Osteocyte (in vitro differentiated cells): ENCODE measurements around the gene PTPN5. TPM values are rescaled to one million over a fixed set of nuclear protein-coding genes. Genes with fewer than 3 reads are reported as not detected.

Experiments used
- DNase-seq: peaks from one replicate; pipeline ENCODE4 v3.0.0; 2021; ENCODE audit warnings: mixed read lengths; ENCODE audit not compliant: unreplicated experiment; ENCODE audit errors: extremely low spot score
- H3K27ac Mint-ChIP-seq: one replicate; pipeline ENCODE4 v1.8.0; 2021; ENCODE audit warnings: mild to moderate bottlenecking, mixed read lengths; ENCODE audit not compliant: unreplicated experiment
- H3K27me3 Mint-ChIP-seq: one replicate; pipeline ENCODE4 v1.8.0; 2021; ENCODE audit warnings: mixed read lengths; ENCODE audit not compliant: unreplicated experiment
- H3K36me3 Mint-ChIP-seq: one replicate; pipeline ENCODE4 v1.8.0; 2021; ENCODE audit warnings: mixed read lengths; ENCODE audit not compliant: unreplicated experiment
- H3K4me1 Mint-ChIP-seq: one replicate; pipeline ENCODE4 v1.8.0; 2021; ENCODE audit warnings: mixed read lengths; ENCODE audit not compliant: unreplicated experiment
- H3K4me3 Mint-ChIP-seq: one replicate; pipeline ENCODE4 v1.8.0; 2021; ENCODE audit warnings: mild to moderate bottlenecking, moderate library complexity, mixed read lengths; ENCODE audit not compliant: unreplicated experiment
- H3K9me3 Mint-ChIP-seq: one replicate; pipeline ENCODE4 v1.8.0; 2021; ENCODE audit warnings: mixed read lengths; ENCODE audit not compliant: unreplicated experiment
- total RNA-seq: library from RNA; stranded (reverse); gene quantifications from 2 replicates; pipeline ENCODE4 v1.2.1, GENCODE V29; 2021
- TF ChIP-seq, protein P1 (sequence below): fragments of 200-600 bp; sonication (generic); IDR thresholded peaks from 2 replicates; pipeline ENCODE4 v1.5.0; 2021; ENCODE audit warnings: antibody characterized with exemption, mild to moderate bottlenecking, moderate library complexity

PTPN5 gene
- total RNA-seq, 1 donor from 2014 or later, result not detected

DNA sequence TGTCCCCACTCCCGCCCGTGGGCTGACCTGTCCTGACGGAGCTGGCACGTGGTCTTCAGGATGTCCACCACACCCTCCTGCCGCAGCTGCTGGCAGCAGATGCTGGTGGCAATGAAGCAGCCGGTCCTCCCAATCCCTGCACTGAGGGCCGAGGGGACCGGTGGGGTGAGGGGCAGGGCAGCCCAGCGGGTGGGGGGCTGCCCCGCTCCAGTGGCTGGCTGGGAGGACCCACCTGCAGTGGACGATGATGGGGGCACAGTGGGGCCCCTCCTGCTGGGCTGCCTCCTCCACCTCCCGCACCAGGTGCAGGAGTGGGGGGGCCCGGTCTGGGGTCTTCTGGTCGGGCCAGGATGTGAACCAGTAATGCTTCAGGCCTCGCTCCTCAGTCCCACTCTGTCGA is 62.2 kb downstream of the PTPN5 start:
- TF ChIP-seq, protein P1, sequence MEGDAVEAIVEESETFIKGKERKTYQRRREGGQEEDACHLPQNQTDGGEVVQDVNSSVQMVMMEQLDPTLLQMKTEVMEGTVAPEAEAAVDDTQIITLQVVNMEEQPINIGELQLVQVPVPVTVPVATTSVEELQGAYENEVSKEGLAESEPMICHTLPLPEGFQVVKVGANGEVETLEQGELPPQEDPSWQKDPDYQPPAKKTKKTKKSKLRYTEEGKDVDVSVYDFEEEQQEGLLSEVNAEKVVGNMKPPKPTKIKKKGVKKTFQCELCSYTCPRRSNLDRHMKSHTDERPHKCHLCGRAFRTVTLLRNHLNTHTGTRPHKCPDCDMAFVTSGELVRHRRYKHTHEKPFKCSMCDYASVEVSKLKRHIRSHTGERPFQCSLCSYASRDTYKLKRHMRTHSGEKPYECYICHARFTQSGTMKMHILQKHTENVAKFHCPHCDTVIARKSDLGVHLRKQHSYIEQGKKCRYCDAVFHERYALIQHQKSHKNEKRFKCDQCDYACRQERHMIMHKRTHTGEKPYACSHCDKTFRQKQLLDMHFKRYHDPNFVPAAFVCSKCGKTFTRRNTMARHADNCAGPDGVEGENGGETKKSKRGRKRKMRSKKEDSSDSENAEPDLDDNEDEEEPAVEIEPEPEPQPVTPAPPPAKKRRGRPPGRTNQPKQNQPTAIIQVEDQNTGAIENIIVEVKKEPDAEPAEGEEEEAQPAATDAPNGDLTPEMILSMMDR, result no peak
- Mint-ChIP-seq H3K9me3 (no peaks in the 10 kb centered on the region), H3K36me3 (no peaks in the 10 kb centered on the region), H3K4me3 (no peak overlapping the region), H3K4me1 (no peaks in the 10 kb centered on the region), H3K27me3 (peaks cover 9% of the 10 kb centered on the region), H3K27ac (no peak overlapping the region)
- DNase-seq, result no peak

- TF ChIP-seq, protein P1, result no peak
- no peaks in the 10 kb centered on the region for H3K4me1 Mint-ChIP-seq
- no peak overlapping the region for H3K4me3 Mint-ChIP-seq
- H3K36me3 Mint-ChIP-seq, result no peaks in the 10 kb centered on the region
- no peak for DNase-seq
- no peak overlapping the region for H3K27ac Mint-ChIP-seq
- H3K27me3 Mint-ChIP-seq, result peaks cover 14% of the 10 kb centered on the region
- no peaks in the 10 kb centered on the region for H3K9me3 Mint-ChIP-seq
Measured at GRCh38 chr11:18728658-18729057, 62.9 kb downstream of the PTPN5 start.

GRCh38 chr11:18727479-18728236 is 63.9 kb downstream of the PTPN5 start:
- Mint-ChIP-seq H3K4me3 (no peak overlapping the region), H3K27ac (no peak overlapping the region), H3K4me1 (no peaks in the 10 kb centered on the region), H3K27me3 (peaks cover 16% of the 10 kb centered on the region), H3K9me3 (no peaks in the 10 kb centered on the region), H3K36me3 (no peaks in the 10 kb centered on the region)
- TF ChIP-seq, protein P1, result peak; percentile 77
- DNase-seq, result no peak

- TF ChIP-seq, protein P1, result no peak
- Mint-ChIP-seq H3K9me3 (no peaks in the 10 kb centered on the region), H3K4me1 (peaks cover 13% of the 10 kb centered on the region), H3K4me3 (no peak within 1 kb of the TSS), H3K36me3 (no peaks in the 10 kb centered on the region), H3K27ac (no peak within 1 kb of the TSS), H3K27me3 (peaks cover 16% of the 10 kb centered on the region)
- no peak for DNase-seq
Measured at GRCh38 chr11:18726040-18726439, 65.6 kb downstream of the PTPN5 start, which contains the start of gene IGSF22. IGSF22 (minus strand) TSS chr11:18726188; CDS start chr11:18724236, 1,952 bp downstream.

DNA sequence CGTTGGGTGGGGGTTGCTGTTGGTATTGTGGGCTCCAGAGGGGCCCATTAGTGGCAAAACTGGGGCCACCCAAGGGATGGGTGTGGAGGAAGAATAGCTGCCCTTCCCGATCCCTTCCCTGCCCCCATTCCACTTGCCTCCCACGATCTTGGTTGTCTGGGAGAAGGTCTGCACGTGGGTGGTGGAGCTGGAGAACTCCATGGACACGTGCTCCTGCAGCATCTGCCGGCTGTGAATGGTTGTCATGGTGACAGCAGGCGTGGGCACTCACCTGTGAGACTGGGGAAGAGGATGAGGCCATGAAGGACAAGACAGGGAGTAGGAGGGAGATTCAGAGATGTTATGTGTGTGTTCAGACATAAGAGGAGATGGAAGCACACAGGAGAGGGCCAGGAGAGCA is 67.6 kb downstream of the PTPN5 start:
- TF ChIP-seq, protein P1, result no peak
- Mint-ChIP-seq H3K27me3 (peaks cover 16% of the 10 kb centered on the region), H3K4me1 (peaks cover 13% of the 10 kb centered on the region), H3K27ac (no peak overlapping the region), H3K9me3 (no peaks in the 10 kb centered on the region), H3K4me3 (no peak overlapping the region), H3K36me3 (no peaks in the 10 kb centered on the region)
- DNase-seq, result no peak
